ENCODE measurements around the gene NPDC1.

GRCh38 chr9:137053944-137054931 lies 8.3 kb upstream of the NPDC1 start, which contains the start of gene ENTPD2:
- TF ChIP-seq POLR2A (IDR thresholded peaks at IDR 0.05; ENCODE audit: control extremely low read depth in 1 of 2, low read depth in 2 of 2, low read length in 2 of 2) (no peak), CTCF (IDR thresholded peaks at IDR 0.05; ENCODE audit: control extremely low read depth in 1 of 3, insufficient read depth in 1 of 3, low read depth in 1 of 3, low read length in 3 of 3) (no peak), POLR2AphosphoS5 (IDR thresholded peaks at IDR 0.05; ENCODE audit: low read depth, low read length) (no peak), PHF8 (conservative IDR thresholded peaks at IDR 0.05; ENCODE audit: low read depth, low read length) (0 out of 2 replicates have a peak, but pooled peaks have one; percentile 20), EZH2 (IDR thresholded peaks at IDR 0.05; ENCODE audit: low read depth, low read length, severe bottlenecking) (peak; percentile 51), ATF2 (IDR thresholded peaks at IDR 0.05; ENCODE audit: low read length) (no peak), TEAD4 (IDR thresholded peaks at IDR 0.05; ENCODE audit: low read depth, low read length) (no peak), TBP (IDR thresholded peaks at IDR 0.05; ENCODE audit: low read depth, low read length) (no peak), SRF (IDR thresholded peaks at IDR 0.05; ENCODE audit: low read depth, low read length) (no peak), HDAC2 (IDR thresholded peaks at IDR 0.05; ENCODE audit: borderline replicate concordance in 1 of 2, low read depth in 2 of 2, low read length in 2 of 2) (no peak), JUN (IDR thresholded peaks at IDR 0.05; ENCODE audit: low read depth, low read length) (no peak)
